Gastrocnemius medialis (tissue), 4 donors: ENCODE measurements around the gene RSAD1.

ENCODE experiments used
- CTCF ChIP-seq, 5 experiments: fragments of 450-650 bp in 3 of 5; fragments of 200-600 bp in 2 of 5; sonication (generic) in 2 of 5; IDR thresholded peaks in 4 of 5; conservative IDR thresholded peaks in 1 of 5; 1 replicate in 4 of 5; 2 replicates in 1 of 5; pipeline ENCODE4 v1.5.1; 2016 to 2019; ENCODE audit warnings: antibody characterized with exemption in 5 of 5, mild to moderate bottlenecking in 3 of 5, moderate library complexity in 3 of 5
- POLR2A ChIP-seq, 2 donors: fragments of 450-650 bp; IDR thresholded peaks; one replicate each; pipeline ENCODE4 v1.6.1; 2017; ENCODE audit warnings: antibody characterized with exemption in 2 of 2, mild to moderate bottlenecking in 2 of 2, moderate library complexity in 2 of 2

GRCh38 chr17:50517504-50518383, 39.1 kb downstream of the RSAD1 start:
- no peak for TF ChIP-seq CTCF (IDR thresholded peaks at IDR 0.05 in 4 of 5, conservative IDR thresholded peaks at IDR 0.05 in 1 of 5)
- no peak for TF ChIP-seq POLR2A (IDR thresholded peaks at IDR 0.05)
